MCF 10A (cell line): Measurements from ENCODE around the gene ENHO. TPM values are rescaled to one million over a fixed set of nuclear protein-coding genes. Genes with fewer than 3 reads are reported as not detected.

ENCODE experiments used
- BruUV-seq: library from RNA; stranded (reverse); fragments of 400-500 nt; replicated peaks from 2 replicates; lab custom pipeline; 2021; lab: Mats Ljungman, UMichigan
- CTCF ChIA-PET: fragments of 300-600 bp; sonication (Branson Sonifier 250); formaldehyde crosslinking; extraction: SDS; loops from one replicate; lab custom pipeline; 2021; ENCODE audit warnings: antibody characterized with exemption, inconsistent platforms; lab: Yijun Ruan, JAX
- POLR2A ChIA-PET: fragments of 300-600, 350-650 bp; sonication (Branson Sonifier 250); formaldehyde crosslinking; extraction: SDS; loops from one replicate; lab custom pipeline; 2020; ENCODE audit warnings: antibody characterized with exemption, inconsistent platforms; lab: Yijun Ruan, JAX
- DNase-seq: peaks from one replicate; pipeline ENCODE4 v3.0.0-alpha.2; 2018; ENCODE audit not compliant: unreplicated experiment
- H3K27ac Mint-ChIP-seq: one replicate; pipeline ENCODE4 v1.8.0; 2022; ENCODE audit warnings: mild to moderate bottlenecking, low read depth, mixed read lengths; ENCODE audit not compliant: unreplicated experiment
- H3K27me3 Mint-ChIP-seq: one replicate; pipeline ENCODE4 v1.8.0; 2022; ENCODE audit warnings: mixed read lengths; ENCODE audit not compliant: insufficient read depth, unreplicated experiment
- H3K36me3 Mint-ChIP-seq: one replicate; pipeline ENCODE4 v1.8.0; 2022; ENCODE audit warnings: mild to moderate bottlenecking, moderate library complexity, mixed read lengths; ENCODE audit not compliant: insufficient read depth, unreplicated experiment
- H3K4me1 Mint-ChIP-seq: one replicate; pipeline ENCODE4 v1.8.0; 2022; ENCODE audit warnings: mixed read lengths; ENCODE audit not compliant: insufficient read depth, unreplicated experiment
- H3K4me3 Mint-ChIP-seq: one replicate; pipeline ENCODE4 v1.8.0; 2022; ENCODE audit warnings: mild to moderate bottlenecking, moderate library complexity, mixed read lengths; ENCODE audit not compliant: unreplicated experiment
- H3K9me3 Mint-ChIP-seq: one replicate; pipeline ENCODE4 v1.8.0; 2022; ENCODE audit warnings: mixed read lengths; ENCODE audit not compliant: unreplicated experiment
- CTCF ChIP-seq: fragments of 200-600 bp; IDR thresholded peaks from one replicate; pipeline ENCODE4 v1.8.0; 2022; ENCODE audit warnings: antibody characterized with exemption, mild to moderate bottlenecking; ENCODE audit not compliant: unreplicated experiment
- intact Hi-C: fragments of 100-400 bp; cut with micrococcal nuclease; formaldehyde crosslinking; loops from 2 replicates; pipeline ENCODE4 v1.14.1; 2022
- total RNA-seq: library from RNA; stranded (reverse); gene quantifications from 2 replicates; pipeline ENCODE4 v1.2.3, GENCODE V29; 2022

Gene ENHO
- total RNA-seq, 1 experiment from 2014 or later = not detected

GRCh38 chr9:34492051-34492450 lies 30.7 kb downstream of the ENHO start:
- no peak overlapping the region for H3K27ac Mint-ChIP-seq
- ChIA-PET CTCF (interaction anchor here (0.7 to 2.8 kb wide), 3 partner anchors 8 to 1839 kb away, joined by 3 to 15 read pairs (median 5); no protein-coding TSS in a partner anchor), POLR2A (no interaction called here)
- no peak for DNase-seq
- no TSS peak for BruUV-seq
- intact Hi-C loops = no loop called here
- TF ChIP-seq CTCF = no peak
- no peak overlapping the region for H3K4me3 Mint-ChIP-seq
- H3K4me1 Mint-ChIP-seq = no peaks in the 10 kb centered on the region
- peaks cover 48% of the 10 kb centered on the region for H3K27me3 Mint-ChIP-seq
- H3K9me3 Mint-ChIP-seq = no peaks in the 10 kb centered on the region
- H3K36me3 Mint-ChIP-seq = no peaks in the 10 kb centered on the region

- ChIA-PET POLR2A (no interaction called here), CTCF (interaction anchor here (0.7 to 2.8 kb wide), 4 partner anchors 9 to 1839 kb away, joined by 3 to 15 read pairs (median 4); no protein-coding TSS in a partner anchor)
- no peaks in the 10 kb centered on the region for H3K36me3 Mint-ChIP-seq
- peaks cover 53% of the 10 kb centered on the region for H3K27me3 Mint-ChIP-seq
- BruUV-seq = no TSS peak
- H3K27ac Mint-ChIP-seq = no peak overlapping the region
- no peak for TF ChIP-seq CTCF
- no peaks in the 10 kb centered on the region for H3K4me1 Mint-ChIP-seq
- intact Hi-C loops = no loop called here
- no peak overlapping the region for H3K4me3 Mint-ChIP-seq
- DNase-seq = no peak
- H3K9me3 Mint-ChIP-seq = no peaks in the 10 kb centered on the region
These were observed 31.2 kb downstream of the ENHO start for GRCh38 chr9:34491596-34491995.

- Mint-ChIP-seq H3K4me3 (no peak overlapping the region), H3K27ac (no peak overlapping the region), H3K36me3 (no peaks in the 10 kb centered on the region), H3K27me3 (peaks cover 58% of the 10 kb centered on the region), H3K4me1 (no peaks in the 10 kb centered on the region), H3K9me3 (no peaks in the 10 kb centered on the region)
- ChIA-PET CTCF (interaction anchor here (0.5 to 2.8 kb wide), 6 partner anchors 9 to 53 kb away, joined by 3 to 15 read pairs (median 4); no protein-coding TSS in a partner anchor), POLR2A (no interaction called here)
- TF ChIP-seq CTCF = no peak
- BruUV-seq = no TSS peak
- DNase-seq = no peak
- intact Hi-C loops = no loop called here
These were observed 32.0 kb downstream of the ENHO start for GRCh38 chr9:34490760-34491159.

- no peak for DNase-seq
- Mint-ChIP-seq H3K4me3 (no peak overlapping the region), H3K27me3 (peaks cover 58% of the 10 kb centered on the region), H3K27ac (no peak overlapping the region), H3K9me3 (no peaks in the 10 kb centered on the region), H3K4me1 (no peaks in the 10 kb centered on the region), H3K36me3 (no peaks in the 10 kb centered on the region)
- POLR2A ChIA-PET = no interaction called here
- BruUV-seq = no TSS peak
- CTCF ChIA-PET = interaction anchor here (0.6 to 2.8 kb wide), 6 partner anchors 10 to 629 kb away, joined by 3 to 15 read pairs (median 4); no protein-coding TSS in a partner anchor
- TF ChIP-seq CTCF = no peak
- intact Hi-C loops = no loop called here
These were observed 32.4 kb downstream of the ENHO start for GRCh38 chr9:34490360-34490759.
